Skin epidermis (tissue), 12 donors: ENCODE measurements around the gene TIMM17A.
"Not testable (repeated sequence)": the region's sequence is repeated elsewhere in the genome, so short reads cannot be mapped to it uniquely, and the experiment has no call there.

ENCODE experiments used
- H3K27ac ChIP-seq, 21 experiments: fragments of 200-600 bp; sonication (generic) in 11 of 21; one replicate each; pipeline ENCODE4 v1.5.0; 2020; ENCODE audit warnings: mild to moderate bottlenecking in 3 of 21, inconsistent platforms in 2 of 21, moderate library complexity in 2 of 21
- H3K4me3 ChIP-seq, 7 experiments: fragments of 200-600 bp; sonication (generic) in 2 of 7; one replicate each; pipeline ENCODE4 v1.5.0; 2020; ENCODE audit warnings: inconsistent platforms in 2 of 7, mild to moderate bottlenecking in 2 of 7, moderate library complexity in 1 of 7

The TIMM17A gene

GRCh38 chr1:202011994-202012393 lies 56.7 kb downstream of the TIMM17A start:
- Histone ChIP-seq H3K27ac (peak overlapping the region in 1 of 21 experiments; percentile 39), H3K4me3 (peak overlapping the region in 1 of 7 experiments; percentile 41)

DNA sequence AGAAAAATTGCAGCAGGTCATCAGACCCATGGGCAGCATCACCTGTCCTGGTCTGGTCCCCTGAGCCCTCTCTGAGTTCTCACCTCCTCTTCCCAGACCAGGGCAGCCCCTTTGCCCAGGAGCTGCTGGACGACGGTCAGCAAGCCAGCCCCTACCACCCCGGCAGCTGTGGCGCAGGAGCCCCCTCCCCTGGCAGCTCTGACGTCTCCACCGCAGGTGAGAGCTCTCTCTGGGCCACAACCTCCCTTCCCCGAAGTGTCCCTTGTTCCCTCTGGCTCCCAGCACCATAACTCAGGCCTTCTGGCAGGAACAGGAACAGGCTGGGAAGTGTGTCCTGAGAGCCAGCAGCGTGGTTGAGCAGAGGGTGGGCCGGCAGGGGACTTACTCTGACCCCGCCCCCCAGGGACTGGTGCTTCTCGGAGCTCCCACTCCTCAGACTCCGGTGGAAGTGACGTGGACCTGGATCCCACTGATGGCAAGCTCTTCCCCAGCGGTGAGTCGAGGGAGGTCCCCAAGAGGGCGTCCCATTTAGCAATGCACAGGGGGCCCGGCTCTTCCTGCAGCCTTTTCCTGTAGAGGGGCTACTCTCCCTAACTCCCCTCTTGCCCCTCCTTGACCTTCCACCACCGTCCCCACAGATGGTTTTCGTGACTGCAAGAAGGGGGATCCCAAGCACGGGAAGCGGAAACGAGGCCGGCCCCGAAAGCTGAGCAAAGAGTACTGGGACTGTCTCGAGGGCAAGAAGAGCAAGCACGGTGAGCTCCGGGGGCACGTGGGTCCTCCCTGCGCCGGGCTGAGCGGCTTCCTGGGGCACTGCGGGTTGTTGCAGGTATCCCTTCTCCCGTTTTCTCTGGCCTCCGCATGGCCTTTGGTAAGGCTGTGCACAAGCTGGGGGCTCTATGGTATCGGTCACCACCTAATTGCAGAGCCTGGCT lies 57.5 kb downstream of the TIMM17A start:
- peak overlapping the region in 1 of 7 experiments; percentile 41 for H3K4me3 ChIP-seq
- H3K27ac ChIP-seq, result no peak overlapping the region

GRCh38 chr1:202013603-202014002 lies 58.3 kb downstream of the TIMM17A start:
- peak overlapping the region in 1 of 7 experiments; percentile 41 for H3K4me3 ChIP-seq
- no peak overlapping the region for H3K27ac ChIP-seq

GRCh38 chr1:202014060-202014459 lies 58.8 kb downstream of the TIMM17A start:
- peak overlapping the region in 1 of 21 experiments; percentile 11 for H3K27ac ChIP-seq
- peak overlapping the region in 1 of 7 experiments; percentile 41 for H3K4me3 ChIP-seq

DNA sequence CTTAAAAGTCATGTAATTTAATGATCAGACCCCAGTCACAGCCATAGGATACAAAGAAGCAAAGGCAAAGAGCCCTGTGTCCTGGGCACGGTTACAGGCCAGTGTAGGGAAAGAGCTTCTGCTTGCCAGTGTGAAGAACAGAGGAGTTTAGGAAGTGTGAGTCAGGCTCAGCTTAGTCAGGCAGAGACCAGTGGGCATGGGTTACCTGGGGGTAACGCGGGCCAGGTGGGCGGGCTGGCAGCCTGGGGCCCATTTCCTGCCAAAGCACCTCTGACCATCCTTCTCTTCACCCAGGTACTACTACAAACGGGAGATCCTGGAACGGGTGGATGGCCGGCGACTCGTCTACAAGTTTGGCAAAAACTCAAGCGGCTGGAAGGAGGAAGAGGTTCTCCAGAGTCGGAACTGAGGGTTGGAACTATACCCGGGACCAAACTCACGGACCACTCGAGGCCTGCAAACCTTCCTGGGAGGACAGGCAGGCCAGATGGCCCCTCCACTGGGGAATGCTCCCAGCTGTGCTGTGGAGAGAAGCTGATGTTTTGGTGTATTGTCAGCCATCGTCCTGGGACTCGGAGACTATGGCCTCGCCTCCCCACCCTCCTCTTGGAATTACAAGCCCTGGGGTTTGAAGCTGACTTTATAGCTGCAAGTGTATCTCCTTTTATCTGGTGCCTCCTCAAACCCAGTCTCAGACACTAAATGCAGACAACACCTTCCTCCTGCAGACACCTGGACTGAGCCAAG lies 59.8 kb downstream of the TIMM17A start:
- peak overlapping the region in 1 of 7 experiments; percentile 2 for H3K4me3 ChIP-seq
- H3K27ac ChIP-seq, result peak overlapping the region in 1 of 21 experiments; percentile 11

GRCh38 chr1:202015662-202015937 lies 60.3 kb downstream of the TIMM17A start:
- Histone ChIP-seq H3K27ac (no peak overlapping the region), H3K4me3 (no peak overlapping the region)

DNA sequence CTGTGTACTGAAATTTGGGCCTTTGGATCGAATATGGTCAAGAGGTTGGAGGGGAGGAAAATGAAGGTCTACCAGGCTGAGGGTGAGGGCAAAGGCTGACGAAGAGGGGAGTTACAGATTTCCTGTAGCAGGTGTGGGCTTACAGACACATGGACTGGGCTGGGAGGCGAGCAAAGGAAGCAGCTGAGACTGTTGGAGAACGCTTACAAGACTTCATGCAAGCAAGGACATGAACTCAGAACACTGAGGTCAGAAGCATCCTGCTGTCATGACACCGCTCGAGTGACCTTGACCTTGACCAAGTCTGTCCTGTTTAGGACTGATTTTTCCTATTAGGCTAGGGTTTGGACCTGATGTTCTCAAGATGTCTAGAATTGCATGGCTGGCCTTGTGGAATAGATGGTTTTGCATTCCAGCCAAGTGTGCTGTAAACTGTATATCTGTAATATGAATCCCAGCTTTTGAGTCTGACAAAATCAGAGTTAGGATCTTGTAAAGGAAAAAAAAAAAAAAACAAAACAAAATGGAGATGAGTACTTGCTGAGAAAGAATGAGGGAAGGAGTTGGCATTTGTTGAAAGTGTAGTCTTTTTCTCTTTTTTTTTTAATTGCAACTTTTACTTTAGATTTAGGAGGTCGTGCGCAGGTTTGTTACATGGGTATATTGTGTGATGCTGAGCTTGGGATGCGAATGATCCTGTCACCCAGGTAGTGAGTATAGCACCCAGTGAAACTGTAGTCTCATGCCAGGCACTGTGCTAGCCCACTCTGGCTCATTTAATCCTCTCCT lies 60.9 kb downstream of the TIMM17A start:
- no peak overlapping the region for H3K4me3 ChIP-seq
- no peak overlapping the region for H3K27ac ChIP-seq

GRCh38 chr1:202016811-202017748 lies 61.8 kb downstream of the TIMM17A start:
- Histone ChIP-seq H3K27ac (peak overlapping the region in 1 of 21 experiments; percentile 73), H3K4me3 (no peak overlapping the region)

GRCh38 chr1:202017749-202018467 lies 62.6 kb downstream of the TIMM17A start:
- H3K4me3 ChIP-seq, result no peak overlapping the region
- peak overlapping the region in 11 of 21 experiments; percentile 7 to 73 (median 50) for H3K27ac ChIP-seq

DNA sequence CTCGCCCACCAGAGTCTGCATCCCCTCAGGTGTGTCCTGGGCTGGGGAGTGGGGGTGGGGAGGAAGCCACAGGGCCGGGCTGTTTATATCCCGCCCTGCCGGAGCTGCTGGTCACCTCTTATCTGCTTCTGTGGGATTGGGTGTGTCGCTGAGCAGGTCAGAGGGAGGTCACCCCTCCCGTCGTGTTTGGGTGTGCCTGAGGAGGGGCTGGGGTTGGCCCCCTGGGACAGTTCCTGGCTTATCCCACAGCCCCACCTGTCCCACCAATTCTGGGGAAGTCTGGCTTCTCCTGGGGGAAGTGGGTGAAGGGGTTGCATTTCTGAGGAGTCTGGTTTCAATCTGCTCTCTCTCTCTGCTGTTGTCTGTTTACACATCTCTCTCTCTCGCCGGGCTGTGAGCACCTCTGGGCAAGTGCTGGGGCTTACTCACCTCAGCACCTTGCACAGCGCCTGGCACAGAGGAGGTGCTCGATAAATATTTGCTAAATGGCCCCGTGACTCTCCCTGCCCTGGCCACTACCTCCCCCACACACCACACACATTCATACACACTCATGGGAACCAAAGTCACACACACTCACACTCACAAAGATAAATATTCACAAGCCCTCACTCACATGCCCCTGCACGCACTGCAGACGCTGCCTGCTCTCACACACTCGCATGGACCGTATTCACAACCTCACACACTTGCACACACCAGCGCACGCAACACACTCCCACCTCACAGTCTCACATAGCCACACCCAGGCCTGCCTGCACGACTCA lies 63.3 kb downstream of the TIMM17A start:
- Histone ChIP-seq H3K4me3 (no peak overlapping the region), H3K27ac (peak overlapping the region in 11 of 21 experiments; percentile 7 to 73 (median 50))

- not testable (repeated sequence) for H3K4me3 ChIP-seq
- H3K27ac ChIP-seq, result peak overlapping the region in 5 of 21 experiments; percentile 3 to 71 (median 36)
Observed at GRCh38 chr1:202019235-202019558, 63.9 kb downstream of the TIMM17A start.
